Lower leg skin (tissue), 4 donors: ENCODE measurements around the gene TMEM121B. TPM values are rescaled to one million over a fixed set of nuclear protein-coding genes. Genes with fewer than 3 reads are reported as not detected.

Experiments
- DNase-seq, 2 donors: peaks; one replicate each; pipeline ENCODE4 v3.0.0-alpha.2; 2019; ENCODE audit warnings: low spot score in 2 of 2
- H3K4me3 ChIP-seq: fragments of 200-600 bp; sonication (generic); 2 replicates; pipeline ENCODE4 v1.5.1; 2017; ENCODE audit warnings: mild to moderate bottlenecking, low read depth; ENCODE audit not compliant: poor library complexity, severe bottlenecking
- CTCF ChIP-seq, 3 donors: fragments of 450-650 bp; IDR thresholded peaks; one replicate each; pipeline ENCODE4 v1.5.1; 2016; ENCODE audit warnings: antibody characterized with exemption in 3 of 3, mild to moderate bottlenecking in 3 of 3, moderate library complexity in 2 of 3
- POLR2A ChIP-seq, 2 donors: fragments of 450-650 bp; IDR thresholded peaks; one replicate each; pipeline ENCODE4 v1.6.1; 2016 to 2017; ENCODE audit warnings: antibody characterized with exemption in 2 of 2, mild to moderate bottlenecking in 1 of 2, moderate library complexity in 1 of 2
- WGBS, 2 donors: methylation state at CpG; one replicate each; pipeline ENCODE4 v1.1.5; 2018; 5-methylcytosine and 5-hydroxymethylcytosine counted together
- intact Hi-C: fragments of 100-400 bp; cut with DNase I; formaldehyde crosslinking; loops from one replicate; pipeline ENCODE4 v1.15.0; 2023; ENCODE audit warnings: low total_unique reads
- total RNA-seq, 4 donors: library from RNA; depleted of rRNA; stranded (reverse); fragments of >200 nt; gene quantifications; one replicate each; pipeline ENCODE4 v1.1.0, GENCODE V29; 2016

TMEM121B gene
- total RNA-seq, 4 donors from 2014 or later, result 0.53 to 2.6 (median 1.0) TPM

DNA sequence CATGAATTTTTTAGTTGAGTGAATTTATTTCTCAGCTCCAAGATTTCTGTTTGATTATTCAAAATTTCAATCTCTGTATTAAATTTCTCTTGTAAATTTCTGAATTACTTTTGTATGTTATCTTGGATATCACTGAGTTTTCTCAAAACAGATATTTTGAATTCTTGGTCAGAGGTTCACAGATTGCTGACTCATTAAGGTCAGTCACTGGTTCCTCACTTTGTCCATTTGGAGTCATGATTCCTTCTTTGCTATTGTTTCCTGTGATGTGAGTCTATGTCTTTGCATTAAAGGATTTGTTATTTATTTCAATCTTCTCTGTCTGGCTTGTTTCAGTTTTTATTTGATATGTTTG, 46.5 kb downstream of the TMEM121B start:
- TF ChIP-seq POLR2A (IDR thresholded peaks at IDR 0.05) (no peak), CTCF (IDR thresholded peaks at IDR 0.05) (no peak)
- no peak overlapping the region for H3K4me3 ChIP-seq
- intact Hi-C loops, result loop anchor here (5.0 to 10.0 kb wide), 2 partner anchors 90 to 428 kb away; no protein-coding TSS in a partner anchor
- DNase-seq, result no peak

DNA sequence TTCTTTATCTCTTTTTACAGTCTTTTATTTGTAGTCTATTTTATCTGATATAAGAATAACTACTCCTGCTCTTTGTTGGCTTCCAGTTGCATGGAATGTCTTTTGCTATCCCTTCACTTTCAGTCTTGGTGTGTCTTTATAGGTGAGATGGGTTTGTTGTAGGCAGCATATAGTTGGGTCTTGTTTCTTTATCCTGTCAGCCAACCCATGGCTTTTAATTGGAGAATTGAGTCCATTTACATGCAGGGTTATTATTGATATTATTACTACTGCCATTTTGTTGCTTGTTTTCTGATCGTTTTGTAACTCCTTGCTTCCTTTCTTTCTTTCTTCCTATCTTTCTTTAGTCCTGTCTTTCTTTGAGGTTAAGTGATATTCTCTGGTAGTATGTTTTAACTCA, 48.3 kb downstream of the TMEM121B start:
- DNase-seq, result no peak
- no peak overlapping the region for H3K4me3 ChIP-seq
- TF ChIP-seq POLR2A (IDR thresholded peaks at IDR 0.05) (no peak), CTCF (IDR thresholded peaks at IDR 0.05) (no peak)
- 71 to 76% methylated on average over 1 of the region's 1 CpG for WGBS, 2 donors
- intact Hi-C loops, result loop anchor here (10.0 kb wide), 1 partner anchor 92 kb away; no protein-coding TSS in a partner anchor

Other genes starting within 250 kb of the TMEM121B start
- under 1 TPM in 3 of 4 donors, not detected in 1; 0.16 to 0.61 (median 0.46) TPM for gene GAB4, start 113.1 kb downstream of the TMEM121B start, total RNA-seq
- 10 to 100 TPM; 17.6 to 30.6 (median 21.3) TPM for gene IL17RA, start 36.4 kb downstream of the TMEM121B start, total RNA-seq
- gene HDHD5, start 37.9 kb upstream of the TMEM121B start, total RNA-seq, result 10 to 100 TPM; 36.8 to 50.4 (median 39.7) TPM
- gene ADA2, start 98.1 kb upstream of the TMEM121B start, total RNA-seq, result 1 to 10 TPM; 2.1 to 7.7 (median 4.6) TPM
- gene CECR2, start 248.1 kb upstream of the TMEM121B start, total RNA-seq, result 1 to 10 TPM; 1.8 to 2.7 (median 2.2) TPM